KMS-11 (cell line): ENCODE data around the gene ANKRD13D.
"Not testable (repeated sequence)": the region's sequence is repeated elsewhere in the genome, so short reads cannot be mapped to it uniquely, and the experiment has no call there.

ENCODE experiments used
- H2AFZ ChIP-seq: fragments of 200-600 bp; sonication (generic); 2 replicates; pipeline ENCODE4 v1.6.1; 2016; ENCODE audit warnings: antibody characterized with exemption, mixed run types, low read depth
- H3K27ac ChIP-seq: fragments of 200-600 bp; sonication (generic); 2 replicates; pipeline ENCODE4 v1.6.1; 2016; ENCODE audit warnings: mild to moderate bottlenecking, mixed run types
- H3K27me3 ChIP-seq: fragments of 200-600 bp; sonication (generic); 2 replicates; pipeline ENCODE4 v1.6.1; 2017; ENCODE audit warnings: mild to moderate bottlenecking, low read depth, mixed run types, moderate library complexity; ENCODE audit not compliant: insufficient read depth
- H3K36me3 ChIP-seq: fragments of 200-600 bp; sonication (generic); 2 replicates; pipeline ENCODE4 v1.6.1; 2017; ENCODE audit warnings: mild to moderate bottlenecking, mixed run types; ENCODE audit not compliant: insufficient read depth
- H3K4me1 ChIP-seq: fragments of 200-600 bp; sonication (generic); 2 replicates; pipeline ENCODE4 v1.6.1; 2016; ENCODE audit warnings: mild to moderate bottlenecking, low read depth, mixed run types; ENCODE audit not compliant: poor library complexity, severe bottlenecking
- H3K4me2 ChIP-seq: fragments of 200-600 bp; sonication (generic); 2 replicates; pipeline ENCODE4 v1.7.0; 2016; ENCODE audit warnings: mild to moderate bottlenecking, mixed run types
- H3K4me3 ChIP-seq: fragments of 200-600 bp; sonication (generic); IDR thresholded peaks from 2 replicates; pipeline ENCODE4 v1.6.1; 2017; ENCODE audit warnings: low read depth, low read length, mixed read lengths; ENCODE audit not compliant: insufficient read depth
- H3K79me2 ChIP-seq: fragments of 200-600 bp; sonication (generic); 2 replicates; pipeline ENCODE4 v1.6.1; 2016; ENCODE audit warnings: low read depth, mixed run types; ENCODE audit not compliant: insufficient read depth
- H3K9ac ChIP-seq: fragments of 200-600 bp; sonication (generic); 2 replicates; pipeline ENCODE4 v1.6.1; 2016; ENCODE audit warnings: mild to moderate bottlenecking, mixed run types
- H4K20me1 ChIP-seq: fragments of 200-600 bp; sonication (generic); 2 replicates; pipeline ENCODE4 v1.6.1; 2016; ENCODE audit warnings: mild to moderate bottlenecking, mixed run types; ENCODE audit not compliant: insufficient read depth
- TF ChIP-seq, protein P1 (sequence below): fragments of 200-600 bp; sonication (generic); conservative IDR thresholded peaks from 2 replicates; pipeline ENCODE4 v1.6.1; 2017; ENCODE audit warnings: low read depth, mild to moderate bottlenecking, antibody characterized with exemption, low read length, moderate library complexity, mixed read lengths

Gene ANKRD13D

DNA sequence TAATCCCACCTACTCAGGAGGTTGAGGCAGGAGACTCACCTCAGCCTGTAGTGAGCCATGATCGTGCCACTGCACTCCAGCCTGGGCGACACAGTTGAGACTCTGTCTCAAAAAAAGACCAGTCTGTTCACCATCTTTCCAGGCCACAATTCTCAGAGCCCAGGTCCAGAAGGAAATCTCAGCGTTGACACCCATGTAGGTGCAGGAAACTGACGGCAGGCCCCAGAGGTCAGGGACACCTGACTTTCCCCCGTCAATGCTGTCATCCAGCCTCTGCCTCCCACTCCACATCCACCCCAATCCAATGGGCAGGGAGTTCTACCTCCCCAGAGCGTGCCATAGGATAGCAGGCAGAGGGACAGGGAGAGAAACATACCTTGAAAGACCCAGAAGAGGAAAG is 28.7 kb upstream of the ANKRD13D start:
- H4K20me1 ChIP-seq, result no peaks in the 10 kb centered on the region; the same call in 1 of the 2 replicates
- no peak overlapping the region for H3K9ac ChIP-seq
- H3K27me3 ChIP-seq, result no peaks in the 10 kb centered on the region
- no peak overlapping the region for H3K4me3 ChIP-seq
- no peak overlapping the region for H2AFZ ChIP-seq
- 0 out of 2 replicates have a peak, but pooled peaks cover 4% of the 10 kb centered on the region for H3K36me3 ChIP-seq
- no peaks in the 10 kb centered on the region for H3K79me2 ChIP-seq
- H3K4me1 ChIP-seq, result peaks cover 16% of the 10 kb centered on the region
- H3K27ac ChIP-seq, result no peak overlapping the region
- H3K4me2 ChIP-seq, result no peak overlapping the region
- TF ChIP-seq, protein P1, sequence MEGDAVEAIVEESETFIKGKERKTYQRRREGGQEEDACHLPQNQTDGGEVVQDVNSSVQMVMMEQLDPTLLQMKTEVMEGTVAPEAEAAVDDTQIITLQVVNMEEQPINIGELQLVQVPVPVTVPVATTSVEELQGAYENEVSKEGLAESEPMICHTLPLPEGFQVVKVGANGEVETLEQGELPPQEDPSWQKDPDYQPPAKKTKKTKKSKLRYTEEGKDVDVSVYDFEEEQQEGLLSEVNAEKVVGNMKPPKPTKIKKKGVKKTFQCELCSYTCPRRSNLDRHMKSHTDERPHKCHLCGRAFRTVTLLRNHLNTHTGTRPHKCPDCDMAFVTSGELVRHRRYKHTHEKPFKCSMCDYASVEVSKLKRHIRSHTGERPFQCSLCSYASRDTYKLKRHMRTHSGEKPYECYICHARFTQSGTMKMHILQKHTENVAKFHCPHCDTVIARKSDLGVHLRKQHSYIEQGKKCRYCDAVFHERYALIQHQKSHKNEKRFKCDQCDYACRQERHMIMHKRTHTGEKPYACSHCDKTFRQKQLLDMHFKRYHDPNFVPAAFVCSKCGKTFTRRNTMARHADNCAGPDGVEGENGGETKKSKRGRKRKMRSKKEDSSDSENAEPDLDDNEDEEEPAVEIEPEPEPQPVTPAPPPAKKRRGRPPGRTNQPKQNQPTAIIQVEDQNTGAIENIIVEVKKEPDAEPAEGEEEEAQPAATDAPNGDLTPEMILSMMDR, result no peak

DNA sequence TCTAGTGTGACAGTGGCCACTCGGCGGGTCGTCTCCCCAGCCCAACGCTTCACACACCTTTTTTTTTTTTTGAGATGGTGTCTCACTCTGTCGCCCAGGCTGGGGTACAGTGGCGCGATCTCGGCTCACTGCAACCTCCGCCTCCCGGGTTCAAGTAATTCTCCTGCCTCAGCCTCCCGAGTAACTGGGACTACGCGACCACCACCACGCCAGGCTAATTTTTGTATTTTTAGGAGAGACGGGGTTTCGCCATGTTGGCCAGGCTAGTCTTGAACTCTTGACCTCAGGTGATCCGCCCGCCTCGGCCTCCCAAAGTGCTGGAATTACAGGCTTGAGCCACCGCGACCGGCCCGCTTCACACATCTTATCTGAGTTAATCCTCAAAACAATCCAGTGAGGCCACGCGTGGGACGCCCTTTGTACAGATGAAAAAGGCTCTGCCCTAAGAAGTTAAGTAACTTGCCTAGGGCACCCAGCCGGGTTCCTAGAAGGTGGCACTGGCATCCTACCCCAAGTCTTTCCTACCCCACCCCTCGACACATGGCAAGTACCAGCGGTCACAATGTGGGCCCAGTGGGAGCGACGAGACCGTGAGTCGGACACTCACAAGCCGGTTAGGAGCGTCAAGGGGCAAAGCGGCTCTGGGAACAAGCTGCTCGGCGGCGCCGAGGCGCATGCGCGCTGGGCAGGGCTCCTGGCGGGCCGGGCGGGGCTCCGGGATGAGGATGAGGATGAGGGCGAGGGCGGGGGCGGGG is 28.0 kb upstream of the ANKRD13D start:
- H3K27me3 ChIP-seq, H3K9ac ChIP-seq: not testable (repeated sequence)

DNA sequence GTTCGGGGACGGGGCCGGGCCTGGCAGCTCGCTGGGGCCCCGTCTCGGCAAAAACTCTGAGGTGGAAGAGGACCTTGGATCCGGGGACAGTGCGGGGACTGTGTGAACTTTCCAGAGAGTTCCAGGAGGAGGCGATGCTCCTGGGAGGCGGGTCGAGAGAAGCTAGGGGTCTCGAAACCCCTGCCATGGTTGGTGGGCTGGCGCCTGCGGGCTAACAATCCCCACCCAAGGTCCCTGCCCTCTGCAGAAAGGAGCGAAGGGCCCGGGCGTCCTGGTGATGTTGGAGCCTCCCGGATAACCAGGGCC is 27.5 kb upstream of the ANKRD13D start:
- Histone ChIP-seq H3K9ac (no peak overlapping the region), H2AFZ (no peak overlapping the region), H4K20me1 (no peaks in the 10 kb centered on the region), H3K4me2 (no peak overlapping the region), H3K27ac (no peak overlapping the region), H3K27me3 (no peaks in the 10 kb centered on the region), H3K4me1 (peaks cover 16% of the 10 kb centered on the region), H3K79me2 (peaks cover under 1% of the 10 kb centered on the region; the same call in 1 of the 2 replicates), H3K36me3 (no peaks in the 10 kb centered on the region), H3K4me3 (no peak overlapping the region)
- TF ChIP-seq, protein P1, result no peak

More for the DNA sequence above, 28.0 kb upstream of the ANKRD13D start:
- peaks cover 16% of the 10 kb centered on the region for H3K4me1 ChIP-seq
- H4K20me1 ChIP-seq, H3K27ac ChIP-seq, H3K36me3 ChIP-seq, H3K4me3 ChIP-seq, H2AFZ ChIP-seq, H3K4me2 ChIP-seq, H3K79me2 ChIP-seq: not testable (repeated sequence)

DNA sequence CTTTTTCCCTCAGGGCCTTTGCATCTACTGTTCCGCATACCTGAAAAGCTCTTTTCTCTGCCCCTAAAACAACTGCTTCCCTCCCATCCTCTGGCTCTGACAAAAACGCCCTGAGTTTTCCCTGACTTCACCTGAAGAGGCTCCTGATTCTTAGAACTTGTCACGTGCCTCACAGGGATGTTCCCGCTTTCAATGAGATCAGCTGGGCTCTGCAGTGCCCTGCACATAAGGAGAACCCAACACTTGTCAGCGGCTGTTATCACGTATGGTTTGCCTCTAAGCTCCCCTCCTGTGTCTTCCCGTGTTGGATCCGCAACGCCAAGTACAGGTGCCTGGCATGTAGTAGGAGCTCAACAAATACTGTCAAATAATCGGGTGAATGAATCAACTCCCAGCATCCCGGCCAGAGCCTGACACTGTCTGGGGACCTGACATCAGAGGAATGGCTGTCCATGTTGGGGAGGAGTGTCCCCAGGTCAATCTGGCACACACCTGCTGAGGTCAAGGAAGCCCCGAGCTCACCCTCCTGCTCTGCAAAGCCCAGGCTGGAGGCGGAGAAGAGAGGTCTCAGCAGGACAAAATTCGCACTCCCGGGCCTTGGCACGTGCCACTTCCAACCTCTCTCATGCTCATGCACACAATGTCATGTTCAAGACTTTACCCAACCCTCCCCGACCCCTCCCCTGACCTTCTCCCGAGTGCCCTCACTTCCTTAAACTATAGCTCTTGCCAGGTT is 27.0 kb upstream of the ANKRD13D start:
- Histone ChIP-seq H3K4me1 (peaks cover 16% of the 10 kb centered on the region), H3K9ac (no peak overlapping the region), H2AFZ (peak overlapping the region; percentile 81; the same call in 1 of the 2 replicates), H3K27ac (no peak overlapping the region), H3K79me2 (peaks cover 5% of the 10 kb centered on the region), H3K4me3 (no peak overlapping the region), H3K36me3 (no peaks in the 10 kb centered on the region), H4K20me1 (no peaks in the 10 kb centered on the region), H3K4me2 (peak overlapping the region; percentile 37; the same call in 1 of the 2 replicates), H3K27me3 (no peaks in the 10 kb centered on the region)
- TF ChIP-seq, protein P1, result no peak
